Effector memory CD8-positive, alpha-beta T cell (primary cell): ENCODE data around the gene PCSK4.
"Not testable (repeated sequence)": the region's sequence is repeated elsewhere in the genome, so short reads cannot be mapped to it uniquely, and the experiment has no call there.

Source experiments
- ATAC-seq: fragments of 150-1000 bp; cut with Tn5 transposase; replicated peaks from 2 replicates; pipeline ENCODE4 v1.10.0; 2021; ENCODE audit warnings: mild to moderate bottlenecking, moderate library complexity
- DNase-seq, 3 experiments: peaks; one replicate each; pipeline ENCODE4 v3.0.0; 2021
- H3K27ac Mint-ChIP-seq, 2 donors: one replicate each; pipeline ENCODE4 v1.8.0; 2022; ENCODE audit warnings: mild to moderate bottlenecking in 2 of 2, mixed read lengths in 2 of 2, moderate library complexity in 2 of 2
- H3K27me3 Mint-ChIP-seq, 2 donors: one replicate each; pipeline ENCODE4 v1.8.0; 2022; ENCODE audit warnings: mixed read lengths in 2 of 2
- H3K36me3 Mint-ChIP-seq: one replicate; pipeline ENCODE4 v1.8.0; 2022; ENCODE audit warnings: mild to moderate bottlenecking, moderate library complexity, mixed read lengths; ENCODE audit not compliant: insufficient read depth
- H3K4me1 Mint-ChIP-seq, 2 donors: one replicate each; pipeline ENCODE4 v1.8.0; 2022; ENCODE audit warnings: low read depth in 2 of 2, mixed read lengths in 2 of 2
- H3K4me3 Mint-ChIP-seq, 2 donors: one replicate each; pipeline ENCODE4 v1.8.0; 2022; ENCODE audit warnings: mild to moderate bottlenecking in 2 of 2, mixed read lengths in 2 of 2, moderate library complexity in 2 of 2
- H3K9me3 Mint-ChIP-seq, 2 donors: one replicate each; pipeline ENCODE4 v1.8.0; 2022; ENCODE audit warnings: mixed read lengths in 2 of 2

The PCSK4 gene

GRCh38 chr19:1482361-1483130 is 7.6 kb downstream of the PCSK4 start:
- DNase-seq (no peak), ATAC-seq (no peak)
- Mint-ChIP-seq H3K27me3 (no peaks in the 10 kb centered on the region), H3K4me3 (no peak overlapping the region), H3K36me3 (peaks cover 11% of the 10 kb centered on the region), H3K9me3 (no peaks in the 10 kb centered on the region), H3K27ac (no peak overlapping the region), H3K4me1 (peaks cover 10 to 11% of the 10 kb centered on the region in 2 donors)

- no peaks in the 10 kb centered on the region for H3K9me3 Mint-ChIP-seq
- ATAC-seq, result no peak
- H3K36me3 Mint-ChIP-seq, result peaks cover 13% of the 10 kb centered on the region
These were observed 8.2 kb downstream of the PCSK4 start for GRCh38 chr19:1481893-1482360.

GRCh38 chr19:1481224-1481892 is 8.8 kb downstream of the PCSK4 start:
- Mint-ChIP-seq H3K4me3 (no peak overlapping the region), H3K27ac (no peak overlapping the region), H3K27me3 (no peaks in the 10 kb centered on the region), H3K9me3 (no peaks in the 10 kb centered on the region), H3K36me3 (peaks cover 16% of the 10 kb centered on the region), H3K4me1 (peaks cover 10 to 11% of the 10 kb centered on the region in 2 donors)
- DNase-seq (no peak), ATAC-seq (no peak)

More at GRCh38 chr19:1481893-1482360, 8.2 kb downstream of the PCSK4 start:
- Mint-ChIP-seq H3K27me3 (no peaks in the 10 kb centered on the region), H3K4me3 (no peak overlapping the region), H3K4me1 (peaks cover 10 to 11% of the 10 kb centered on the region in 2 donors), H3K27ac (no peak overlapping the region)
- DNase-seq, result no peak

GRCh38 chr19:1478934-1479707 is 11.0 kb downstream of the PCSK4 start, which contains the start of gene C19orf25:
Gene C19orf25, minus strand, starts transcription at chr19:1479215. Its CDS starts 312 bp downstream, at chr19:1478903.
- Mint-ChIP-seq H3K27me3 (no peaks in the 10 kb centered on the region), H3K36me3 (peaks cover 23% of the 10 kb centered on the region), H3K4me1 (peaks cover 11 to 15% of the 10 kb centered on the region in 2 donors), H3K4me3 (peak within 1 kb of the TSS; percentile 88 to 93), H3K27ac (peak within 1 kb of the TSS; percentile 95 to 98), H3K9me3 (no peaks in the 10 kb centered on the region)
- ATAC-seq, result peak; percentile 98
- peak; percentile 85 to 88 (median 88) for DNase-seq

- not testable (repeated sequence) for ATAC-seq, DNase-seq, H3K9me3 Mint-ChIP-seq, H3K27ac Mint-ChIP-seq, H3K27me3 Mint-ChIP-seq
- Mint-ChIP-seq H3K36me3 (peaks cover 19% of the 10 kb centered on the region), H3K4me3 (peak overlapping the region in 1 of 2 donors; percentile 12), H3K4me1 (peaks cover 11 to 21% of the 10 kb centered on the region in 2 donors)
These were observed 13.1 kb downstream of the PCSK4 start for GRCh38 chr19:1477056-1477455.

- Mint-ChIP-seq H3K4me3 (no peak overlapping the region), H3K4me1 (peaks cover 11 to 24% of the 10 kb centered on the region in 2 donors), H3K36me3 (peaks cover 19% of the 10 kb centered on the region), H3K27ac (no peak overlapping the region), H3K27me3 (peaks cover 0 to 18% of the 10 kb centered on the region in 2 donors), H3K9me3 (no peaks in the 10 kb centered on the region)
- no peak for DNase-seq
- ATAC-seq, result no peak
These were observed 14.3 kb downstream of the PCSK4 start for GRCh38 chr19:1475751-1476437.

- H3K27me3 Mint-ChIP-seq, result peaks cover 0 to 18% of the 10 kb centered on the region in 2 donors
- ATAC-seq (no peak), DNase-seq (no peak)
- no peak overlapping the region for H3K4me3 Mint-ChIP-seq
- H3K9me3 Mint-ChIP-seq, result no peaks in the 10 kb centered on the region
- peaks cover 19% of the 10 kb centered on the region for H3K36me3 Mint-ChIP-seq
- no peak overlapping the region for H3K27ac Mint-ChIP-seq
- H3K4me1 Mint-ChIP-seq, result peaks cover 6 to 28% of the 10 kb centered on the region in 2 donors
These were observed 15.3 kb downstream of the PCSK4 start for GRCh38 chr19:1474765-1475351.

GRCh38 chr19:1474011-1474764 is 16.0 kb downstream of the PCSK4 start:
- H3K27ac Mint-ChIP-seq, result no peak overlapping the region
- H3K27me3 Mint-ChIP-seq, result peaks cover 0 to 18% of the 10 kb centered on the region in 2 donors
- no peaks in the 10 kb centered on the region for H3K9me3 Mint-ChIP-seq
- DNase-seq, result no peak
- H3K4me3 Mint-ChIP-seq, result no peak overlapping the region
- peaks cover 15% of the 10 kb centered on the region for H3K36me3 Mint-ChIP-seq
- no peak for ATAC-seq
- peaks cover 4 to 26% of the 10 kb centered on the region in 2 donors for H3K4me1 Mint-ChIP-seq

- DNase-seq (no peak), ATAC-seq (no peak)
- Mint-ChIP-seq H3K4me1 (peaks cover 0 to 22% of the 10 kb centered on the region in 2 donors), H3K9me3 (no peaks in the 10 kb centered on the region), H3K27ac (no peak overlapping the region), H3K27me3 (peaks cover 0 to 18% of the 10 kb centered on the region in 2 donors), H3K4me3 (peak overlapping the region in 1 of 2 donors; percentile 8), H3K36me3 (peaks cover 12% of the 10 kb centered on the region)
These were observed 16.9 kb downstream of the PCSK4 start for GRCh38 chr19:1473085-1473851.

- peaks cover 0 to 18% of the 10 kb centered on the region in 2 donors for H3K27me3 Mint-ChIP-seq
- H3K9me3 Mint-ChIP-seq, result no peaks in the 10 kb centered on the region
- no peak overlapping the region for H3K27ac Mint-ChIP-seq
- DNase-seq (no peak), ATAC-seq (no peak)
- H3K4me1 Mint-ChIP-seq, result peaks cover 0 to 17% of the 10 kb centered on the region in 2 donors
- peak overlapping the region in 1 of 2 donors; percentile 81 for H3K4me3 Mint-ChIP-seq
- peaks cover 12% of the 10 kb centered on the region for H3K36me3 Mint-ChIP-seq
These were observed 17.7 kb downstream of the PCSK4 start for GRCh38 chr19:1472231-1473084.
